ENCODE results near the gene ISOC2.

ISOC2 gene

DNA sequence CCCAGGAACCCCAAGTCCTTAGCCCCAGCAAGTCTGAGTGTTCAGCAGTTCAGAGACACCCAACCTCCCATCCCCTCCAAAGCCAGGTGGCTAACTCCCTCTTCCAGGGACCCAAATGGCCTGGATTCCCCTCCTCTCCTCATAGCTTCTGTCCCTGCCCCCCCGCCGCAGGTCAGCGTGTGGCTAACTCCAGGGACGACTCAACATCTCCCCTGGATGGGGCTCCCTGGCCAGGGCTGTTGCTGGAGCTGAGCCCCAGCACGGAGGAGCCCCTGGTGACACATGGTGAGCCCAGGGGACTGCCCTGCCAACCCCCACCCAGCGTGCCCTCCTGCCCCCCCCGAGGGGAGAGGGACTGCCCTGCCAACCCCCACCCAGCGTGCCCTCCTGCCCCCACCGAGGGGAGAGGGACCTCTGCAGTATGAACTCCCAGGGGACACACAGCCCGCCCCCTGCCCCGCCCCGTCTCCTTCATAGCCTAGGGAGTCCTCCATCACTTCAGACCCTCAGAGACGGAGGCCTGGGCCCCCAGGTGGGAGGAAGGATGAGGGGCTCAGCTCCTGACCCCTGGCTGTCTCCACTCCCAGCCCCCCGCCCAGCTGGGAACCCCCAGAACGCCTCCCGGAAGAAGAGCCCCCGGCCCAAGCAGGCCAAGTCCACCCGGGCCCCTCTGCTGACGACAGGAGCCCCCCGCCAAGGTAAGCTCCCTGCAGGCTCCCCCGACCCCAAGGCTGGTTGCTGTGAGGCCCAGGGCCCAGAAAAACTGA lies 28.5 kb upstream of the ISOC2 start:
- no peak for DNase-seq

DNA sequence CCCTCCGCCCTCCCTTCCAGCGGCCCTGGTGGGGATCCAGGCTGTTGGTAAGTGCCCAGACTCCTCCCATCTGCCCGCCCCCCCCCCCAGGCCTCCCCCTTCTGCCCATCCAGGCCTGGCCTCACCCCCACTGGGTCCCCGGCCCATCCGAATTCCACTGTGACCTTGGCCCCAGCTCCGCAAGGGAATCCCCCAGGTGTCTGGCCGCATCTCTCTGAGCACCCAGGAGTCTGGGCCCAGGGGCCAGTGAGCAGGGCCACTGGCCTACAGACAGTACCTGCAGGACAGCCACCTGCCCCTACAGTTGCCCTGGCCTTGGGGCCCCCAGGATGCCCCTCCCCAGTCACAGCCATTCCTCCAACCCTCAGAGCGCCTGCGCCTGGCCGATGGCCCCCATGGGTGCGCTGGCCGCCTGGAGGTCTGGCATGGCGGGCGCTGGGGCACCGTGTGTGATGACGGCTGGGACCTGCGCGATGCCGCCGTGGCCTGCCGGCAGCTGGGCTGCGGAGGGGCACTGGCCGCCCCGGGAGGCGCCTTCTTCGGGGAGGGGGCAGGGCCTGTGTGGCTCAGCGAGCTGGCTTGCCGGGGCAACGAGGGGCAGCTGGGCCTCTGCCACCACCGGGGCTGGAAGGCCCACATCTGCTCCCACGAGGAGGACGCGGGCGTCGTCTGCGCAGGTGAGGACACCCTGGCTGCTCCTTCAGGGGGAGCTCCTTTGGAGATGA lies 27.7 kb upstream of the ISOC2 start:
- no peak for DNase-seq

DNA sequence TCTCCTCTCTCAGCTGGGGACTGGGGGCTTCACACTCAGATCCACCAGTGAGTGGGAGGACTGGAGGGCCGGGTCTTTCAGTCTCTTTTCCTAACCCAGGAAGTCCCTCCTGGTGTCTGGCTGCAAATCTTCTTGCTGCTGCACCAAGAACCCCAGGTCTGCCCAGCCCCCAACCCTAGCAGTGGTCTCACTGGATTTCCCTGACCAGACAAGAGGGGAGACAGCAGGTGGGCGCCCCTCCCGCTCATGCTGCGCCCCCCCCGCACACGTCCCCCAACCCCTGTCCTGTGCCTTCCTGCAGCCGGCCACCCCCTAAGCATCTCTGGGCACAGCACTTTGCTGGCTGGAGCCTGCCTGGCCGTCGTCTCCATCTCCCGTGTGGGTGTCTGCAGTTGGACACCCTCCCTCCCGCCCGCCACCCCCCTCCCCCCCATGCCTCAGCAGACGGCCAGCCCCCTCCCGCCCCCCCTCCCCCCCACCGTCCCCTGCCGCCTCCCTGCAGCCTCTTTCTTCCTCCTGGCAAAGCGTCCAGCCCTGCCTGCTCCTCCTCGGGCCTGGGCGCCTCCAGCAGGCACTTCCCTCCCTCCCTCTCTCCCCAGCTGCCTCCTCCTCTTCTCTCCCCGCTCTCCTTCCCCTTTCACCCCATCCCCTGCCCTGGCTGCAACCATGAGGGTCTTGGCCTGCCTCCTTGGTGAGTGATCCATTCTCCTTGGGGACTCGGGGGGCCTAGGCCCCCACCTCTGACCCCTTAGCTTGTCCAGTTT lies 26.7 kb upstream of the ISOC2 start, which contains the start of gene SSC5D:
Gene SSC5D, plus strand, starts transcription at position 513 of the 764 bp plus-strand sequence. Its CDS starts 154 bp downstream, at position 667.
- DNase-seq: no peak

DNA sequence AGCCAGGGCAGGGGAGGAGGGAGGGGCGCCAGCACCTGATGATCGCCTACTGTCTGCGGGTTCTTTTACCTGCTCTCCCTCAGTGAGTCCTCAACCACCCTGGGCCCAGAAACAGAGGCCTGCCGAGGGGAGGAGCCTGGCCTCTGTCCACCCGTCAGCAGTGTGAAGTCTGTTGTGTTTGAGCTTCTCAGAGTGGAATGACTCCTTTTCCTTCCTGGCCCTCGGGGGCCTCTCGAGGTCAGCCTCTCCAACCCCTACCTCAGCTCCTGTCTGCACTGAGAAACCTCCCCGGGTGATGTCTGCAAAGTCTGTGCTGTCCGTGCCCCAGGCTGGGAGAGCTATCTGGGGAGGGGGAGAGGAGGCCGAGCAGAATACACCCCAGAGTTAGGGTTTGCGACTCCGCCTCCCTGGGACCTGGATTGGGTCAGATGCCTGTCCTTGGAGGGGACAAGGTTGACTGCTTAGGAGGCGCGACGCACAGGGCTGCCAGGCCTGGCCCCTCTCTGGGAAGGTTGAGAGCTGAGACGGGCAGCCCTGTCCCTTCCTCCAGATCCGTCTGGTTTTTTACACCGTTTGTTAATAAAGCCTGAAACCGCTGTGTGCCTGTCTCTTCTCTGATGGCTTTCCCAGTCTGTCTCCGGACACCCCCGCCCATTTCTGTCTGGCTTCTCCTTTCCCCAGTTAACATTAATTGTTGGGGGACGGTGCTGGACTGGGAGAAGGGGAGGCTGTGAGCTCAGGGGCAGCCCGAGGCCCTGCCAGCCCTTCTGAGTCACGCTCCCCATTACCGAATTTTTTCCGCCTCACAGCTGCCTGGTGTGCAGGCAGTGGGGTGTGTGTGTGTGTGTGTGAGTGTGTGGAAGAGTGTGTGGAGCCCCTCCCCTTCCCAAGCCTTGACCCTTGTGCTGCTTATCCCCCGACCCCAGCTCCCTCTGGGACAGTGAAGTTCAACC lies 25.8 kb upstream of the ISOC2 start:
- no peak for DNase-seq

DNA sequence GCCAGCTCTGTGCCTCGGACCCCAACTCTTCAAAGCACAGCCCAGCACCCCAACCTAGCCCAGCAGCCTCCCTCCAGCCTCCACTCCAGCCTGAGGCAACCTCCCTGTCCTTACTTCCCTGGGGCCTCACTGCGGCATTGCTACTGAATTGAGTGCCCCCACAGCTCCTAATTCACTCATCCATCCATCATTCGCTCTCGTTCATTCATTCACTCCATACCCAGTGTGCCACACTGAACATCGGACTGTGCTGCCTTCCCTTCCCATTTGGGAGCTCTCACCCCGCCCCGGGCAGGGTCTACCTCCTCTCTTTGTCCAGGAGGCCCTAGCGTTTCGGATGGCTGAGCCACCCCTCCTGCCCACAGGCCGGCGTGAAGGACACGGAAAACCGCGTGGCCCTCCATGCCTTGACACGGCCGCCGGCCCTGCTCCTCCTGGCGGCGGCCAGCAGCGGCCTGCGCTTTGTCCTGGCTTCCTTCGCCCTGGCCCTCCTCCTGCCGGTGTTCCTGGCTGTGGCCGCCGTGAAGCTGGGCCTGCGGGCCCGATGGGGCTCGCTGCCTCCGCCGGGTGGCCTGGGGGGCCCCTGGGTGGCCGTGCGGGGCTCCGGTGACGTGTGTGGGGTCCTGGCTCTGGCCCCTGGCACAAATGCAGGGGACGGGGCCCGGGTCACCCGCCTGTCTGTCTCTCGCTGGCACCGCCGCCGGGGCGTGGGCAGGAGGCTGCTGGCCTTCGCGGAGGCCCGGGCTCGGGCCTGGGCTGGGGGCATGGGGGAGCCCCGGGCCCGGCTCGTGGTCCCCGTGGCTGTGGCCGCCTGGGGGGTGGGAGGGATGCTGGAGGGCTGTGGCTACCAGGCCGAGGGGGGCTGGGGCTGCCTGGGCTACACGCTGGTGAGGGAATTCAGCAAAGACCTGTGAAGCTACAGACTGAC lies 24.9 kb upstream of the ISOC2 start:
- no peak for DNase-seq

DNA sequence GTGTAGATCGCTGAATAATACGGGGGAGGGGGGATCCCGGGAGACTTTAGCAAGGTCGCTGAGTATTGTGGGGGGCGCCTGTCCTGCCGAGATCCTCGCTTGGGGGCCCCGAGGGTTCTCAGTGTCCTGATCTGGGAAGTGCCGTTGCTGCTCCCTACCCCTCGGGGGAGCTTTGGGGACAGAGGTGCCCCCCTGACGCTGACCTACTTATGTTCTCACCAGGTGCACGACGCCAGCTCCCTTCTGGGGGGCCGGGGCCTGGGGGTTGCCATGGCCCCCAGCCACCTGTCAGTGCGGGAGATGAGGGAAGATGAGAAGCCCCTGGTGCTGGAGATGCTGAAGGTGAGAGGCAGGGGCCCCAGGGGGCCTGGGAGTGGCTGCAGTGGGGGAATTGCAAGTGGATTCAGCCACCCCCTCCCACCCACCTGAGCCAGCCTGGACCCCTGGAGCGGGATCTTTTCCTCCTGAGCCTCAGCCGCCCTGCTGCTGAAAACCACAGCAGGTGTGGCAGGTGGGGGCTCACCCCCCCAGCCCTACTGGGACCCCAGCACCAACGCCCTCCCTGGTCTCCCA lies 24.1 kb upstream of the ISOC2 start:
- no peak for DNase-seq

DNA sequence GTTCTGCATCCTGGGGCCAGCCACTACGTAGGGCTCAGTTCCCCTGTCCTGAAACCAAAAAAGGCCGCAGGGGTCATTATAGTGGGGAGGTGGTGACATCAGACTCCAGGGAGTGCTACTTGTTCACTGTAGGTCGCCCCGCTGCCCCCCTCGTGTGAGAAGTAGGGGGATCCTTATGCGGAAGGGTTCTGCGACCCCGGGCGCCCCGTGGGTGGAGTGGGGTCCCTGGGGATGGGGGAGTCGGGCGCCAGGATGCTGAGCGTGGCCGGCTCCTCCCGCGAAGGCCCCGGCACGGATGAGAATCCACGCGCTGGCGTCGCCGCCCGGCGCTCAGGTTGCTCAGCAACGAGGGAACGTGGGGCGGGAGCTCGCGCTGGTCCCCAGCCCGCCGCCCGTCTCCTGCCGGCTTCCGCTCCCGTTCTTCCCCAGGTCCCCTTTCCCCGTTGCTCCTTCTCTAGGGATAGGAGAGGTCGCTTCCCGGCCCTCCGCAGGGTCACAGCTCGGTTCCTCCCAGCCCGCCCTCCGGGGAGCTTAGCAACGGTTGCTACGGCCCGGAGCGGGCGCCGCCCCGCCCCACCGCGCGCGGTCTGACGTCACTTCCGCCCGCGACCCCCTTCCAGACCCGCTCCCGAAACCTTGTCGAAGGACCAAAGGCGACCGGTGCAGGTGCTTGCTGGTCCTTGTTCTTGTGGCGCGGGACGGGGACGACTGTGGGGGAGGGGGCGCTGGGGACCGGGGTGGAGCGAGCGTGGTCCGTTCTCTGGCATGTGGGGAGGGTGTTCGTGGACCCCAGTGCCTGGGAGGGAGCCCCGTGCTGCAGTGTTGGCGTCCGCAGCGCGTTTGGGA lies 23.4 kb upstream of the ISOC2 start, which contains the start of gene NAT14:
Gene NAT14, plus strand, starts transcription at position 596 of the 846 bp plus-strand sequence. CDS start 521 bp downstream, outside the sequence.
- DNase-seq: peak; percentile 64 to 73

DNA sequence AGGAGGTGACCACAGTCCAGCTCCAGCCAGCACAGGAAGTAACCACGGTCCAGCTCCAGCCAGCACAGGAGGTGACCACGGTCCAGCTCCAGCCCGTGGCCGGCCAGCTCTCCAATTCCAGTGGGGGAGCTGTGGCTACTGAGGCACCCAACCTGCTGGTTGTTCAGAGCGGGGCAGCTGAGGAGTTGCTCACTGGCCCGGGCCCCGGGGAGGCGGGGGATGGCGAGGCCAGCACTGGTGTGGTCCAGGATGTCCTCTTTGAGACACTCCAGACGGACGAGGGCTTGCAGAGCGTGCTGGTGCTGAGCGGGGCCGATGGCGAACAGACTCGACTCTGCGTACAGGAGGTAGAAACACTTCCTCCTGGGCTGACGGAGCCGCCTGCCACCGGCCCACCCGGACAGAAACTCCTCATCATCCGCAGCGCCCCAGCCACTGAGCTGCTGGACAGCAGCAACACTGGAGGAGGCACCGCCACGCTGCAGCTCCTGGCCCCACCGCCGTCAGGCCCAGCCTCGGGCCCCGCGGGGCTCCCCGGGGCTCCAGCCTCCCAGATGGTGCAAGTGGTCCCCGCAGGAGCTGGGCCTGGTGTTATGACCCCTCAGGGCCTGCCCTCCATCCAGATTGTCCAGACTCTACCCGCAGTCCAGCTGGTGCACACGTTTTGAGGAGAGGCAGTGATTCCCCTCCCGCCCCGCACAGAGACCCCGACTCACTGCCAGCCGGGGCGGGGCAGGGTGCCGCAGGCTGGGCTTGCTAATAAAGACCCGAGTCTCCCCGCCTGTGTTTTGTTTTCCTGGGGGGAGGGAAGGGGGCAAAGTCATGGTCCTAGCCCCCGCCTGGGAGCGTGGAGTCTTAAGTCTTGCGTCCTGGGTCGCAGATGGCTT lies 22.5 kb upstream of the ISOC2 start:
- no peak for DNase-seq

DNA sequence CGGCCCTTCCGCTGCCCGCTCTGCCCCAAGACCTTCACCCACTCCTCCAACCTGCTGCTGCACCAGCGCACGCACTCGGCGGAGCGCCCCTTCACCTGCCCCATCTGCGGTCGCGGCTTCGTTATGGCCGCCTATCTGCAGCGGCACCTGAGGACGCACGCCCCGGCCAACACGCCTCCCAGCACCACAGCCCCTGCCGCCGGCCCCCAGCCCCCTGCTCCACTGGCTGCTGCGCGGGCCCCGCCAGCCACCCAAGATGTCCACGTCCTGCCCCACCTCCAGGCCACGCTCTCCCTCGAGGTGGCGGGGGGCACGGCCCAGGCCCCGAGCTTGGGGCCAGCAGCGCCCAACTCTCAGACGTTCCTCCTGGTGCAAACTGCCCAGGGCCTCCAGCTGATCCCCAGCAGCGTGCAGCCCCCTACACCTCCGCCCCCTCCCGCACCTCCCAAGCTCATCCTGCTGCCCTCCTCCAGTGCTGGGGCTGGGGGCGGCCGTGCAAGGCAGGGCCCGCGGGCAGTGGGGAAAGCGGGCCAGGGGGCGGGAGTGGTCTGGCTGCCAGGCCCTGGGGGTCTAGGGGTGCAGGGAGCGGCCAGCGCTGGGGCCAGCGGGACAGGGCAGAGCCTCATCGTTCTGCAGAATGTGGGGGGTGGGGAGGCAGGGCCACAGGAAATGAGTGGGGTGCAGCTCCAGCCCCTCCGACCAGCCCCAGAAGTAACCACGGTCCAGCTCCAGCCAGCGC lies 21.7 kb upstream of the ISOC2 start:
- DNase-seq: no peak

DNA sequence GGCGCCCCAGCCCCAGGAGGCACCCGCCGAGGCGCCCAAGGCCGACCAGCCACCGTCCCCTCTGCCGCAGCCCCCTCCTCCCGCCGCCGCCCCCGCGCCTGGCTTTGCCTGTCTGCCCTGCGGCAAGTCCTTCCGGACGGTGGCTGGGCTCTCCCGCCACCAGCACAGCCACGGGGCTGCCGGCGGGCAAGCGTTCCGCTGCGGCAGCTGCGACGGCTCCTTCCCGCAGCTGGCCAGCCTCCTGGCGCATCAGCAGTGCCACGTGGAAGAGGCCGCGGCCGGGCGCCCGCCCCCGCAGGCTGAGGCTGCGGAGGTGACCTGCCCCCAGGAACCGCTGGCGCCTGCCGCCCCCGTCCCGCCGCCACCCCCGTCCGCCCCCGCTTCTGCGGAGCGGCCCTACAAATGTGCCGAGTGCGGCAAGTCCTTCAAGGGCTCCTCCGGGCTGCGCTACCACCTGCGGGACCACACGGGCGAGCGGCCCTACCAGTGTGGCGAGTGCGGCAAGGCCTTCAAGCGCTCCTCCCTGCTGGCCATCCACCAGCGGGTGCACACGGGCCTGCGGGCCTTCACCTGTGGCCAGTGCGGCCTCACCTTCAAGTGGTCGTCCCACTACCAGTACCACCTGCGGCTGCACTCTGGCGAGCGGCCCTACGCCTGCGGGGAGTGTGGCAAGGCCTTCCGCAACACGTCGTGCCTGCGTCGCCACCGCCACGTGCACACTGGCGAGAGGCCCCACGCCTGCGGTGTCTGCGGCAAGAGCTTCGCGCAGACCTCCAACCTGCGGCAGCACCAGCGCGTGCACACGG lies 20.9 kb upstream of the ISOC2 start:
- no peak for DNase-seq

DNA sequence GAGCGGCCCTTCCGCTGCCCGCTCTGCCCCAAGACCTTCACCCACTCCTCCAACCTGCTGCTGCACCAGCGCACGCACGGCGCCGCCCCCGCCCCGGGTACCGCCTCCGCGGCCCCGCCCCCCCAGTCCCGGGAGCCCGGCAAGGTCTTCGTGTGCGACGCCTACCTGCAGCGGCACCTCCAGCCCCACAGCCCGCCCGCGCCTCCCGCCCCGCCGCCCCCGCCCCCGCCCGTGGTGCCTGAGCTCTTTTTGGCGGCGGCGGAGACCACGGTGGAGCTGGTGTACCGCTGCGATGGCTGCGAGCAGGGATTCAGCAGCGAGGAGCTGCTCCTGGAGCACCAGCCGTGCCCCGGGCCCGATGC lies 20.3 kb upstream of the ISOC2 start:
- no peak for DNase-seq

DNA sequence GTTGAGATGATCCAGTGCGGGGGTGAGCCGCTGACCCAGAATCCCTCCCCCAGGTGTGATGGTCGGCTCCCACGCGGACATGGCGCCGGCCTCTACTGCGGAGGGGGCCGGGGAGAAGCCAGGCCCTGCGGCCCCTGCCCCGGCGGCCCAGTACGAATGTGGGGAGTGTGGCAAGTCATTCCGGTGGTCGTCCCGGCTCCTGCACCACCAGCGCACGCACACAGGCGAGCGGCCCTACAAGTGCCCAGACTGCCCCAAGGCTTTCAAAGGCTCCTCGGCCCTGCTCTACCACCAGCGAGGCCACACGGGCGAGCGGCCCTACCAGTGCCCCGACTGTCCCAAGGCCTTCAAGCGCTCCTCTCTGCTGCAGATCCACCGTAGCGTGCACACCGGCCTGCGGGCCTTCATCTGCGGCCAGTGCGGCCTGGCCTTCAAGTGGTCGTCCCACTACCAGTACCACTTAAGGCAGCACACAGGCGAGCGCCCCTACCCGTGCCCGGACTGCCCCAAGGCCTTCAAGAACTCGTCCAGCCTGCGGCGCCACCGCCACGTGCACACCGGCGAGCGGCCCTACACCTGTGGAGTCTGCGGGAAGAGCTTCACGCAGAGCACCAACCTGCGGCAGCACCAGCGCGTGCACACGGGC lies 19.8 kb upstream of the ISOC2 start:
- DNase-seq: no peak

DNA sequence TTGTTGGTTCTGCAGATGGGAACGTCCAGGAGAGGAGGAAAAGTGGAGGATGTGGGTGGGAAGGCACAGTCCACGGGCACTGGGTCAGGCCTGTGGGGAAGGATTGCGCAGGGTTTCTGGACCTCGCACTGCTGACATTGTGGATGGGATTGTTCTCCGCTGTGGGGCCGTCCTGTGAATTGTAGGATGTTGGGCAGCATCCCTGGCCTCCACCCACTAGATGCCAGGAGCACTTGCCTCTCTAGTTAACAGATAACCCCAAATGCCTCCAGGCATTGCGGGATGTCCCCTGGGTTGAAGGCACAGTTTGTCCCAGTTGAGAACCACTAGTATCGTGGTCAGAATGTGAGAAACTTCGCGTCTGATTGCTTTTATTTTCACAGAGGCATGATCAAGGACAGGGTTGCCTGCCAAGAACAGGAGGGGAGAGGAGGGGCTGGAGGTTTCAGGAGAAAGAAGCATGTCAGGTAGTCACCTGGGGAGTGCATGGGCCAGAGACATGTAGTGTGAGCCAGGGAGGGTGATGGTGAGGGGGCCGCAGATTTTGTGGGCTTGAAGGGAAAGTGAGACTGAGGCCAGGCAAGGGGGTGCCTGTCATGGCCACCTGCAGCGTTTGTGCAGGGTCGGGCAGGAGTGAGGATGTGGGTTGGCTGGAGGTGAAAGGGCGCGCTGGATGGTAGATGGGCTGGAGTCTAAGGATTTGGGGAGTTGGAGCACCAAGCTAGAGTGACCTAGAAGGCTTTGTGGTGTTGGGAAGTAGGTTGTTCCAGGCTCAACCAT lies 18.2 kb upstream of the ISOC2 start:
- DNase-seq: no peak

DNA sequence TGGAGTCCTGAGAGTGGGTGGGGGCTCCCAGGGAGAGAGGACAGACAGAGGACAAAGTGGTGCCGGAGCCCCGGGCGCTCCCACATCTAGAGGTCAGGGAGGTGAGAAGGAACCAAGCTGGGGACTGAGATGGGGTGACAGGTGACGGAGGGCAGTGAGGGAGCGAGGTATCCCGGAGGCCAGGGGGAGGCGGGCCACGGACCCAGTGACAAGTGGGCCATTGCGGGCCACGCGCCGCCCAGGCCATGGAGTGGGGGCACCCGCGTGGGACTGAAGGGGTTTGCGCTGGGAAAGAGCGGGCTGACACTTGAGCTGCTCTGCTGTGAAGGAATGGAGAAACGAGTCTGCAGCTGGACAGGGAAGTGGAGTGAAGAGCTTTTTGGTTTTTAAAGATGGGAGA lies 17.6 kb upstream of the ISOC2 start:
- DNase-seq: no peak

DNA sequence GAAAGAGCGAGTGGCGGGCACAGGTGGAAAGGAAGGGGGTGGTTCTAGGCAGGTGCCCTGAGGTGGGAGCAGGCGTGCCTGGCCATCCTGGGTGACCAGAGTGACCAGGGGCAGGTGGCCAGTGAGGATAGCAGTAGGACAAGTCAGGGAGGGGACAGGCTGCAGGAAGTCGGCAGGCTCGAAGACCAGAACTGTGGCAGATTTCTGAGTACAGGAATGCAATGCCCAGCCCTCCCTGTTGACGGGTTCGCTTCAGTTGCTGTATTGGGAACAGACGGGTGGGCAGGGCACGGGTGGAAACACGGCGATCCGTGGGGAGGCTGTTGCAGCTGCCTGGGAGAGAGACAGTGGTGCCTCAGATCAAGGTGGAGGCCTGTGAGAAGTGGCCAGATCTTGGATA lies 16.9 kb upstream of the ISOC2 start:
- DNase-seq: no peak

DNA sequence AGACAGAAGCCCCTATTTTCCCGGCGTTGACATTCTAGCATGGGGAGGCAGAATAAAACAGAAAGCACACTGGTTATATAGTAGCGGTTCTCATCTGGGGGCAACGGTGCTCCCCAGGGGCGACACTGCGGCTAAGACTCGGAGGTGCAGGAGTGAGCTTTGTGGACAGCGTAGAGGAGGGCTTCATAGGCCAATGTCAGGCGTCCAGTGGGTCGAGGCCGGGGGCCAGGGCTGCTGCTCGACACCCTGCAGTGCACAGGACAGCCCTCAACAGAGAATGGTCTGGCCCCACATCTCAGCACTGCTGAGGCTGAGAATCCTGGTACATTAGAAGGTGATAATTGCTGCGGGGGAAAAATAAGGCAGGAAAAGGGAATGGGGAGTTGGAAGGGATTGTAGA lies 16.5 kb upstream of the ISOC2 start:
- DNase-seq: no peak
